ENCODE results near the gene WWOX. TPM values are rescaled to one million over a fixed set of nuclear protein-coding genes. Genes with fewer than 3 reads are reported as not detected.

The WWOX gene
- total RNA-seq, 1 experiment from 2014 or later, result 28.3 TPM

- ATAC-seq (no peak), DNase-seq (no peak)
- Histone ChIP-seq H3K36me3 (ENCODE audit: low read depth, low read length) (no peaks in the 10 kb centered on the region), H3K27me3 (ENCODE audit: low read length) (no peaks in the 10 kb centered on the region), H4K20me1 (ENCODE audit: low read length) (no peaks in the 10 kb centered on the region), H3K9me3 (ENCODE audit: low read length) (no peaks in the 10 kb centered on the region), H3K79me2 (ENCODE audit: low read length) (no peaks in the 10 kb centered on the region), H3K4me1 (ENCODE audit: insufficient read depth, low read length) (no peaks in the 10 kb centered on the region), H3K9me2 (replicated peaks; ENCODE audit: low read length) (no peaks in the 10 kb centered on the region), H3K27ac (ENCODE audit: low read length) (no peak overlapping the region), H3K9ac (ENCODE audit: low read length) (no peak overlapping the region), H3F3A (ENCODE audit: low read length, unreplicated experiment) (no peaks in the 10 kb centered on the region), H3K4me2 (ENCODE audit: low read length) (no peak overlapping the region), H3K4me3 (ENCODE audit: low read length) (no peak overlapping the region), H2AFZ (ENCODE audit: low read length) (no peak overlapping the region)
- ChIA-PET CTCF (no interaction called here), POLR2A (ENCODE audit: unreplicated experiment) (no interaction called here)
- BruUV-seq (replicated peaks), result no TSS peak
- intact Hi-C loops (cut with micrococcal nuclease), result no loop called here
- TF ChIP-seq EZH2 (IDR thresholded peaks at IDR 0.05; ENCODE audit: low read length, unreplicated experiment), result no peak
- TF ChIP-seq EZH2phosphoT487 (IDR thresholded peaks at IDR 0.05; ENCODE audit: borderline replicate concordance, low read length), result no peak
- TF ChIP-seq CTCF (conservative IDR thresholded peaks at IDR 0.05; ENCODE audit: low read depth, low read length), result no peak
Observed at GRCh38 chr16:78821335-78821734, 721.9 kb downstream of the WWOX start.

DNA sequence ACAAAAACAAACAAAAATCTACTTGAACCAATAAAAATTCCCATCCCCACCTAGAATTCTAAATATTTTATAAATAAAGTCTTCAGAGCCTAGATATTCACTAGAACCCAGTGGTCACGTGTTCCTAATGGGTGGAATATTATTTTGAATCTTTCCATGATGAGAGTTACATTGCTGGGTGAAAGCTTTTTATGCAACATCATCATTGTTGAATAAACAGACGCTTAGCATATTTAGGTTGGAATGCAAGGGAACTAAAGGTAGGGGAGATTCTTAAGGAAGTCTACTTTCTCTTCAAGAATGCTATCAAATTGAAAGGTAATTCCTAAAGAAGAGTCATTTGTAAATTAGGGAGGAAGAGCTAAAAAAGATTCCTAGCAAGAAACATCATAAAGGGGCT, 723.1 kb downstream of the WWOX start:
- no peaks in the 10 kb centered on the region for H3K36me3 ChIP-seq (ENCODE audit: low read depth, low read length)
- no peaks in the 10 kb centered on the region for H3F3A ChIP-seq (ENCODE audit: low read length, unreplicated experiment)
- no peaks in the 10 kb centered on the region for H3K79me2 ChIP-seq (ENCODE audit: low read length)
- DNase-seq, result no peak
- no peak overlapping the region for H3K4me3 ChIP-seq (ENCODE audit: low read length)
- POLR2A ChIA-PET (ENCODE audit: unreplicated experiment), result interaction anchor here (0.5 kb wide), 1 partner anchor 386 kb away, joined by 4 read pairs; no protein-coding TSS in a partner anchor
- no peaks in the 10 kb centered on the region for H3K9me3 ChIP-seq (ENCODE audit: low read length)
- intact Hi-C loops (cut with micrococcal nuclease), result no loop called here
- H3K27me3 ChIP-seq (ENCODE audit: low read length), result no peaks in the 10 kb centered on the region
- no peak overlapping the region for H2AFZ ChIP-seq (ENCODE audit: low read length)
- H3K27ac ChIP-seq (ENCODE audit: low read length), result no peak overlapping the region
- H3K9me2 ChIP-seq (replicated peaks; ENCODE audit: low read length), result no peaks in the 10 kb centered on the region
- no peak for TF ChIP-seq CTCF (conservative IDR thresholded peaks at IDR 0.05; ENCODE audit: low read depth, low read length)
- H3K4me1 ChIP-seq (ENCODE audit: insufficient read depth, low read length), result no peaks in the 10 kb centered on the region
- no peak overlapping the region for H3K9ac ChIP-seq (ENCODE audit: low read length)
- no peaks in the 10 kb centered on the region for H4K20me1 ChIP-seq (ENCODE audit: low read length)
- ATAC-seq, result no peak
- CTCF ChIA-PET, result no interaction called here
- no TSS peak for BruUV-seq (replicated peaks)
- H3K4me2 ChIP-seq (ENCODE audit: low read length), result no peak overlapping the region

DNA sequence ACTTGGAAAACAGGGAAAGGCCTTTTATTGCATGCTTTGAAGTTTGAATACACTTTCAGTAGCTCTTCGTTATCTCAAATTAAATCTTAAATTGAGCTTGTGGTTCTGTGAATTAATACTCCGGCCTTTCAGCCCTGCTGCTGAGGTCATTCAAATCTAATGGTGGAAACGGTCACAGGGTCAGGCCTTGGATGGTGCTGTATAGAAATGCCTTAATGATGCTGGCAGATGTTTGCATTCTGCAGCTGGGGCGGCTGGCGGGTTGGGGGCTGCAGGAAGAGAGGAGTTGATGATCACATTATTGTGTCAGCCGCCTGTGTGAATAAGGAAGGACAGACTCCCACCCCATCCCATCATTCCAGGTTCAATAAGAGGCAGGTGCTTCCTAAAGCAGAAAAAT, 723.6 kb downstream of the WWOX start:
- H2AFZ ChIP-seq (ENCODE audit: low read length), result no peak overlapping the region
- H4K20me1 ChIP-seq (ENCODE audit: low read length), result no peaks in the 10 kb centered on the region
- H3K36me3 ChIP-seq (ENCODE audit: low read depth, low read length), result no peaks in the 10 kb centered on the region
- no peak for DNase-seq
- H3K9ac ChIP-seq (ENCODE audit: low read length), result no peak overlapping the region
- no peak overlapping the region for H3K4me3 ChIP-seq (ENCODE audit: low read length)
- H3K4me1 ChIP-seq (ENCODE audit: insufficient read depth, low read length), result no peaks in the 10 kb centered on the region
- no peaks in the 10 kb centered on the region for H3K9me3 ChIP-seq (ENCODE audit: low read length)
- BruUV-seq (replicated peaks), result no TSS peak
- intact Hi-C loops (cut with micrococcal nuclease), result no loop called here
- ChIA-PET POLR2A (ENCODE audit: unreplicated experiment) (no interaction called here), CTCF (no interaction called here)
- no peak for ATAC-seq
- H3K9me2 ChIP-seq (replicated peaks; ENCODE audit: low read length), result no peaks in the 10 kb centered on the region
- H3K79me2 ChIP-seq (ENCODE audit: low read length), result no peaks in the 10 kb centered on the region
- H3K27me3 ChIP-seq (ENCODE audit: low read length), result no peaks in the 10 kb centered on the region
- H3F3A ChIP-seq (ENCODE audit: low read length, unreplicated experiment), result no peaks in the 10 kb centered on the region
- H3K27ac ChIP-seq (ENCODE audit: low read length), result no peak overlapping the region
- no peak overlapping the region for H3K4me2 ChIP-seq (ENCODE audit: low read length)
- TF ChIP-seq EZH2phosphoT487 (IDR thresholded peaks at IDR 0.05; ENCODE audit: borderline replicate concordance, low read length) (no peak), CTCF (conservative IDR thresholded peaks at IDR 0.05; ENCODE audit: low read depth, low read length) (no peak), EZH2 (IDR thresholded peaks at IDR 0.05; ENCODE audit: low read length, unreplicated experiment) (no peak)
